Nephron (organoid): ENCODE results near the gene GPR37L1.

Experiments used
- H3K27ac Mint-ChIP-seq, 3 experiments: 2 replicates each; pipeline ENCODE4 v1.8.0; 2020; ENCODE audit warnings: mixed read lengths in 3 of 3, mild to moderate bottlenecking in 2 of 3, moderate library complexity in 1 of 3
- H3K27me3 Mint-ChIP-seq: 2 replicates; pipeline ENCODE4 v1.8.0; 2021; ENCODE audit warnings: low read depth, mild to moderate bottlenecking, moderate library complexity, mixed read lengths
- H3K36me3 Mint-ChIP-seq: 2 replicates; pipeline ENCODE4 v1.8.0; 2020; ENCODE audit warnings: low read depth, mixed read lengths
- H3K4me1 Mint-ChIP-seq: 2 replicates; pipeline ENCODE4 v1.8.0; 2020; ENCODE audit warnings: mixed read lengths
- H3K4me3 Mint-ChIP-seq, 3 experiments: 2 replicates each; pipeline ENCODE4 v1.8.0; 2020; ENCODE audit warnings: mild to moderate bottlenecking in 3 of 3, mixed read lengths in 3 of 3, moderate library complexity in 2 of 3
- H3K9me3 Mint-ChIP-seq: 2 replicates; pipeline ENCODE4 v1.8.0; 2020; ENCODE audit warnings: mixed read lengths
- CTCF ChIP-seq, 3 experiments: fragments of 200-600 bp; sonication (generic); IDR thresholded peaks; one replicate each; pipeline ENCODE4 v1.5.0; 2021; ENCODE audit warnings: antibody characterized with exemption in 3 of 3; ENCODE audit not compliant: unreplicated experiment in 3 of 3

The GPR37L1 gene

DNA sequence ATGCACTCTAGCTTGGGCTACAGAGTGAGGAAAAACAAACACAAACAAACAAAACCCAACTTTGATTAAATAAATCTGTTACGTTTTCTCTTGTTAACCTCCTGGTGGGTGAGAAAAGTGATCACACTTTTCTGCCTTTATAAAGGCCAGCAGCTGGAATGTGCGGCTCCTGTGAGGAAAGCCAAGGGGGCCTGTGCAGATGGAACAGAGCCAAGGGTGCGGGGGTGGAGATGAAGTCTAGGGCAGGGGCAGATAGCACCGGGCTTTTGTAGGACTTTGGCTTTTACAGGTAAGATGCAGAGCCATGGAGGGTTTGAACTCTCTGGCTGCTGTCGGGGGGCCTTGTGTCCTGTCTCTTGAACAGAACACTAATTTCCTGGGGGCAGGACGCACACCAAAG lies 40.7 kb upstream of the GPR37L1 start:
- Mint-ChIP-seq H3K27me3 (peaks cover 14% of the 10 kb centered on the region), H3K9me3 (no peaks in the 10 kb centered on the region), H3K4me1 (peaks cover 30% of the 10 kb centered on the region), H3K27ac (peak overlapping the region in 2 of 3 experiments; percentile 53 to 83), H3K4me3 (no peak overlapping the region), H3K36me3 (no peaks in the 10 kb centered on the region)
- TF ChIP-seq CTCF (IDR thresholded peaks at IDR 0.05; ENCODE audit: unreplicated experiment in 3 of 3) = no peak

- H3K27ac Mint-ChIP-seq = peak overlapping the region; percentile 47 to 83 (median 81)
- TF ChIP-seq CTCF (IDR thresholded peaks at IDR 0.05; ENCODE audit: unreplicated experiment in 3 of 3) = no peak
- no peaks in the 10 kb centered on the region for H3K9me3 Mint-ChIP-seq
- peaks cover 30% of the 10 kb centered on the region for H3K4me1 Mint-ChIP-seq
- no peak overlapping the region for H3K4me3 Mint-ChIP-seq
- peaks cover 17% of the 10 kb centered on the region for H3K27me3 Mint-ChIP-seq
- H3K36me3 Mint-ChIP-seq = no peaks in the 10 kb centered on the region
These were observed 37.7 kb upstream of the GPR37L1 start for GRCh38 chr1:202084791-202085681.

GRCh38 chr1:202085682-202086373 lies 36.9 kb upstream of the GPR37L1 start:
- Mint-ChIP-seq H3K27me3 (peaks cover 18% of the 10 kb centered on the region), H3K4me3 (no peak overlapping the region), H3K27ac (peak overlapping the region; percentile 29 to 81 (median 47)), H3K4me1 (peaks cover 30% of the 10 kb centered on the region), H3K9me3 (no peaks in the 10 kb centered on the region), H3K36me3 (no peaks in the 10 kb centered on the region)
- TF ChIP-seq CTCF (IDR thresholded peaks at IDR 0.05; ENCODE audit: unreplicated experiment in 3 of 3) = no peak

DNA sequence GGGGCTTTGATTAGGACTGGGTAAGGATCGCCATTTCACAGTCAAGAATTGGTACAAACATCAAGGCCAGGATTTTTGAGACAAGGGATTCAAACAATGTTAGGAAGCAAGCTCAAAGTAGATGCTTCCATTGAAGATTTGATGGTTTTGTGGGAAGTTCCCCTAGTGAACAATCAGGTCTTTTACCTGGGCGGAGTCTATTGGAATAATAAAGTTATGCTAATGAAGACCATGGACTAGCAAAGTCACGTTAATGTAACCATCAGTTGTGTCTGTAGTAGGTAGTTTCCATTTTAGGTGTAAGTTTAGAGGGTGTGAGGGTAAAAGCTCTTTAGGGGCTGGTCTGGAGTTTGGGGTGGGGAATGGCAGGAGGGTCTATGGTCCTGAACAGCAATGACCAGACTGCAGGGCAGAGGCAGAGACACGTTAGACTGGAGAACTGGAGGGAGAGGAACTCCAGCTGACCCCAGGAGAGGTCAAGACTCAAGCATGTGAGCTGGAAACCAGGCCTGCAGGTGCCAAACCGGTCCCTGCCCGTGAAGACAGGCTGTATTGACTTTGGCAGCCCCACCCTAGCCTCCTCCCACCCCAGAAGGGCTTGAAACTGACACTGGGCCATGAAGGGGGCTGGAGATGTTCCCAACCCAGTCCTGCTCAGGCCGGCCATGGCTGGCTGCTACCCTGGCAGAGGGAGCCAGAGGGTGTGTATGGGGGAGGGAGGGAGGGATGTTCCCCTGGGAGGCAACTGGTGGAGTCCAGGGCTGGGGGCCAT lies 36.0 kb upstream of the GPR37L1 start:
- peak overlapping the region; percentile 29 to 81 (median 47) for H3K27ac Mint-ChIP-seq
- no peak overlapping the region for H3K4me3 Mint-ChIP-seq
- H3K36me3 Mint-ChIP-seq = no peaks in the 10 kb centered on the region
- H3K9me3 Mint-ChIP-seq = no peaks in the 10 kb centered on the region
- no peak for TF ChIP-seq CTCF (IDR thresholded peaks at IDR 0.05; ENCODE audit: unreplicated experiment in 3 of 3)
- H3K27me3 Mint-ChIP-seq = peaks cover 25% of the 10 kb centered on the region
- H3K4me1 Mint-ChIP-seq = peaks cover 30% of the 10 kb centered on the region

- H3K9me3 Mint-ChIP-seq = no peaks in the 10 kb centered on the region
- H3K27ac Mint-ChIP-seq = peak overlapping the region in 2 of 3 experiments; percentile 32 to 85
- H3K4me1 Mint-ChIP-seq = peaks cover 25% of the 10 kb centered on the region
- H3K4me3 Mint-ChIP-seq = no peak overlapping the region
- no peak for TF ChIP-seq CTCF (IDR thresholded peaks at IDR 0.05; ENCODE audit: unreplicated experiment in 3 of 3)
- H3K36me3 Mint-ChIP-seq = no peaks in the 10 kb centered on the region
- peaks cover 23% of the 10 kb centered on the region for H3K27me3 Mint-ChIP-seq
These were observed 34.5 kb upstream of the GPR37L1 start for GRCh38 chr1:202088206-202088605.
